ENCODE measurements around the gene CROCC2.

The CROCC2 gene

GRCh38 chr2:240919786-240920782 is 13.9 kb downstream of the CROCC2 start:
- peak; percentile 18 for DNase-seq (ENCODE audit: insufficient read length)
- TF ChIP-seq TAF1 (IDR thresholded peaks at IDR 0.05; ENCODE audit: borderline replicate concordance, low read depth, low read length) (no peak), POLR2A (IDR thresholded peaks at IDR 0.05; ENCODE audit: low read depth, low read length) (no peak), POLR2AphosphoS5 (IDR thresholded peaks at IDR 0.05; ENCODE audit: low read depth, low read length) (no peak)
- no peak for FAIRE-seq

DNA sequence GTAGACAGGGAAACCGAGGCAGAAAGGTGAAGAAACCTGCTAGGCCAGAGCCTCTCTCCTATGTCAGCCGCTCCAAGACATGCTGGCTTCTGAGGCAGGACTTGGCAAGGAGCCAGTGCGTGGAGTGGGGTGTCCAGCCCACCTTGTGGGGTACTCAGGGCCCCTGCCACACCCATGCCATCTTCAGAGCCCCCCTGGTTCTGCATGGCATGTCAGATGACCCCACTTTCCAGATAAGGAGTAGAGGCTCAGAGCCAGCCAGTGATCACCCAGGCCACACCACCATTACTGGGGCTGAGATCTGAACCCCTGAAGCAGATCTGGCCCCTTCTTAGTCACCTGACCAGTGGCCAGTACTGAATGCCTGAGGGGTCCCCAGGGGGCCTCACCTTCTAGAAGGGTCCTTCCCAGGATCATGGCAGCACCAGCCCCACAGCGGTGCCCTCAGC is 14.7 kb downstream of the CROCC2 start:
- DNase-seq (ENCODE audit: insufficient read length) (peak; percentile 17), FAIRE-seq (no peak)
- TF ChIP-seq TAF1 (IDR thresholded peaks at IDR 0.05; ENCODE audit: borderline replicate concordance, low read depth, low read length) (no peak), POLR2A (IDR thresholded peaks at IDR 0.05; ENCODE audit: low read depth, low read length) (no peak), POLR2AphosphoS5 (IDR thresholded peaks at IDR 0.05; ENCODE audit: low read depth, low read length) (no peak)

- no peak for FAIRE-seq
- no peak for DNase-seq (ENCODE audit: insufficient read length)
Measured at GRCh38 chr2:240921311-240921994, 15.3 kb downstream of the CROCC2 start.

DNA sequence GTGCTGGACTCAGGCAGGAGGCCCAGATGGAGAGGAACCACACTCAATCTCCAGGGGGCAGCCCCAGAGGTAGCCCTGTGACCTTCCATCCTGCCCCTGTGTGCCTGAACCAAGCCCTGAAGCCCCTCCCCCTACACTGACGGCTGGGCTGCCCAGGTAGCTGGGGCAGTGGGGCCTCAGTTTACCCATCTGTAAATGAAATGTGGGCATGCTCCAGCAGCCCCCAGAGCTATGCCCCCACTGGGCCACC is 15.8 kb downstream of the CROCC2 start:
- DNase-seq (ENCODE audit: insufficient read length) (no peak), FAIRE-seq (no peak)
- no peak for TF ChIP-seq POLR2AphosphoS5 (IDR thresholded peaks at IDR 0.05; ENCODE audit: low read depth, low read length)
- TF ChIP-seq TAF1 (IDR thresholded peaks at IDR 0.05; ENCODE audit: borderline replicate concordance, low read depth, low read length): no peak
- TF ChIP-seq POLR2A (IDR thresholded peaks at IDR 0.05; ENCODE audit: low read depth, low read length): no peak

More at GRCh38 chr2:240921311-240921994, 15.3 kb downstream of the CROCC2 start:
- no peak for TF ChIP-seq TAF1 (IDR thresholded peaks at IDR 0.05; ENCODE audit: borderline replicate concordance, low read depth, low read length)
- TF ChIP-seq POLR2AphosphoS5 (IDR thresholded peaks at IDR 0.05; ENCODE audit: low read depth, low read length): no peak
- TF ChIP-seq POLR2A (IDR thresholded peaks at IDR 0.05; ENCODE audit: low read depth, low read length): no peak

DNA sequence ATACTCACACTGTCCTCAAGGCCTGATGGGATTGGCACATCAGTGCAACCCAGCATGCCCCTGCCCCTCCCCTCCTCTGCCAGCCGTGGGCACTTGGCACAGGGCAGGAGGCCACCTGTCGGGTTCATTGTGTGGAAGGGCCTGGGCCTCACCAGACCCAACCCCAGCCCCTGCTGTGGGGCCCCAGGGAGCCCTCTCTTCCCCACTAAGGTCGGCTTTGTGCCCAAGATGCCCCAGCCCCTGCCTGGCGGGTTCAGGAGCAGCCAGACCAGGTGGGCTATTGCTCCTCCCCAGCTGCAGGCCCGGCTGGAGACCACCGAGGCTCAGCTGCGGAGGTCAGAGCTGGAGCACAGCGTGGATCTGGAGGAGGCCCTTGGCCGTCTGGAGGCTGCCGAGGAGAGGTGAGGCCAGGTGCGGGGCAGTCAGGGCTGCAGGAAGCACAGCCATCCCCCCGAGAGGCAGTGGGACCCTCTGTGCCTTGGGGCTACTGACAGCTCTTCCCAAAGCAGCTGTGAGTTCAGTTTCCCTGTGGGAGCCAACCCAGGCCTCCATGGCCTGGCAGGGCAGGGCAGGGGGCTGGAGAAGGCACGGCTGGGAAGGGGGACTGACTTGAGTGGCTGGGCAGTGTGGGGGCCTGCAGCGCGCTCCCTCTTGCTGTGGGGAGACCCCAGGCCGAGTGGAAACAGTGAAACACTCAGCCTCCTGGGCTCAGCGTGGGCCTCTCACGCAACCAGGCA is 16.3 kb downstream of the CROCC2 start:
- DNase-seq (ENCODE audit: insufficient read length) (no peak), FAIRE-seq (no peak)
- TF ChIP-seq POLR2A (IDR thresholded peaks at IDR 0.05; ENCODE audit: low read depth, low read length) (no peak), TAF1 (IDR thresholded peaks at IDR 0.05; ENCODE audit: borderline replicate concordance, low read depth, low read length) (no peak)

- no peak for FAIRE-seq
- DNase-seq (ENCODE audit: insufficient read length): no peak
- TF ChIP-seq POLR2A (IDR thresholded peaks at IDR 0.05; ENCODE audit: low read depth, low read length) (no peak), TAF1 (IDR thresholded peaks at IDR 0.05; ENCODE audit: borderline replicate concordance, low read depth, low read length) (no peak), POLR2AphosphoS5 (IDR thresholded peaks at IDR 0.05; ENCODE audit: low read depth, low read length) (no peak)
Measured at GRCh38 chr2:240922982-240923537, 16.9 kb downstream of the CROCC2 start.

- FAIRE-seq (no peak), DNase-seq (ENCODE audit: insufficient read length) (no peak)
- no peak for TF ChIP-seq POLR2AphosphoS5 (IDR thresholded peaks at IDR 0.05; ENCODE audit: low read depth, low read length)
- no peak for TF ChIP-seq TAF1 (IDR thresholded peaks at IDR 0.05; ENCODE audit: borderline replicate concordance, low read depth, low read length)
- TF ChIP-seq POLR2A (IDR thresholded peaks at IDR 0.05; ENCODE audit: low read depth, low read length): no peak
Measured at GRCh38 chr2:240925191-240925567, 19.0 kb downstream of the CROCC2 start.

GRCh38 chr2:240925568-240926515 is 19.7 kb downstream of the CROCC2 start:
- DNase-seq (ENCODE audit: insufficient read length): no peak
- TF ChIP-seq TAF1 (IDR thresholded peaks at IDR 0.05; ENCODE audit: borderline replicate concordance, low read depth, low read length) (no peak), POLR2AphosphoS5 (IDR thresholded peaks at IDR 0.05; ENCODE audit: low read depth, low read length) (no peak), POLR2A (IDR thresholded peaks at IDR 0.05; ENCODE audit: low read depth, low read length) (no peak)

DNA sequence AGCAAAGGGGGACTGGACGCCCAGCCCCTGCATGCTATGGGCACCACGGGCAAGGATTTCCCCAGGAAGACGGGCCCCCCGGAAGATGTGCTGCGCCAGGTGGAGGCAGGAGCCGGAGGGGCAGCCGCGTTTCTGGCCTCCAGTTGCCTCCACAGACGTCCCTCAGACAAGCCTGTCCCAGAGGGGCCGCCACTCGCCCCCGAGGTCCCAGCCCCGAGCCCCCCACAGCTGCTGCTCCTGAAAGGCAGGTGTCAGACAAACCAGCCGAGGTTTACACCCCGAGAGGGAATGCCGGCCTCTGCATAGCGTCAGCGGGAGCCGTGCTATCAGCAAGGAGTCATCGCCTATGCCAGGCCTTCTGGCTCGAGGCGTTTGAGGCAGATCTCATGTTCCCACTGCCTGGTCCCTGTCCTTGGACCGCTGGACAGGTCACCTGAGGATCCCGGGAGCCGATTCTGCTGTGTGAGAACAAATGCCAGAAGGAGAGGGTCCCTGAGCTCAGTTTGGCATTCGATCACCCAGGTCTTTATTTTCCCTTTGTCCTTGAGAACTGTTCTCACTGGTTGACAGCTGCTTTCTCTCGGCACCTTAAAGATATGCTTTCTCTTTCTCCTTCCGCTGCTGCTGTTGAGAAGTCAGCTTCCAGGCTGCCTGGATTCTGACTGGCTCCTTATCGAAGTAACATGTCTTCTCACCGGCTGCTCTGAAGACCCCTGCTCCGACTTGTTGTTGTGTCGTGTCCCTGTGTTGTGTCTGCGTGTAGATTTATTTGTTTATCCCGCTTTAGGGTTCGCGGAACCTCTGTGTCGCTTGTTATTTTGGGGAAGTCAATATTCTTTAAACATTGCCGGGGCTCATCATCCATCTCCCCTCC is 20.6 kb downstream of the CROCC2 start:
- DNase-seq (ENCODE audit: insufficient read length) (no peak), FAIRE-seq (no peak)
- TF ChIP-seq POLR2A (IDR thresholded peaks at IDR 0.05; ENCODE audit: low read depth, low read length): no peak
- no peak for TF ChIP-seq TAF1 (IDR thresholded peaks at IDR 0.05; ENCODE audit: borderline replicate concordance, low read depth, low read length)
- TF ChIP-seq POLR2AphosphoS5 (IDR thresholded peaks at IDR 0.05; ENCODE audit: low read depth, low read length): no peak

More at GRCh38 chr2:240925568-240926515, 19.7 kb downstream of the CROCC2 start:
- FAIRE-seq: no peak

All from GM12892 (cell line).